IMR-90 (cell line): ENCODE data around the gene IPO13. TPM values are rescaled to one million over a fixed set of nuclear protein-coding genes. Genes with fewer than 3 reads are reported as not detected.

Experiments
- ATAC-seq: fragments of 200-7000 bp; cut with Tn5 transposase; 2 replicates; pipeline ENCODE4 v1.9.1; 2020; ENCODE audit warnings: low read depth, mild to moderate bottlenecking, moderate library complexity
- BruUV-seq: library from RNA; stranded (reverse); fragments of 400-500 nt; replicated peaks from 2 replicates; lab custom pipeline; 2021; lab: Mats Ljungman, UMichigan
- CTCF ChIA-PET: fragments of 300-600 bp; formaldehyde crosslinking; extraction: SDS; loops from one replicate; lab custom pipeline; 2021; ENCODE audit warnings: antibody characterized with exemption; lab: Yijun Ruan, JAX
- POLR2A ChIA-PET: fragments of 300-600 bp; sonication (Branson Sonifier 250); formaldehyde crosslinking; loops from one replicate; lab custom pipeline; 2022; ENCODE audit warnings: antibody characterized with exemption; ENCODE audit not compliant: unreplicated experiment; lab: Charles Lee
- DNase-seq: peaks from one replicate; pipeline ENCODE4 v3.0.0; 2013
- H2AFZ ChIP-seq: replicated peaks from 2 replicates; pipeline ENCODE3; 2013; ENCODE audit warnings: low read length, mild to moderate bottlenecking; ENCODE audit not compliant: poor library complexity
- H2AK5ac ChIP-seq: 2 replicates; pipeline ENCODE4 v1.6.1; 2013; ENCODE audit warnings: low read depth, low read length, inconsistent platforms
- H2AK9ac ChIP-seq: replicated peaks from 2 replicates; pipeline ENCODE3; 2013; ENCODE audit warnings: mild to moderate bottlenecking, low read depth, low read length, moderate library complexity; ENCODE audit not compliant: poor library complexity
- H2BK120ac ChIP-seq: 2 replicates; pipeline ENCODE4 v1.6.1; 2013; ENCODE audit warnings: low read depth, low read length, inconsistent platforms
- H2BK15ac ChIP-seq: 3 replicates; pipeline ENCODE4 v1.6.1; 2013; ENCODE audit warnings: low read depth, low read length, inconsistent platforms
- H2BK20ac ChIP-seq: 2 replicates; pipeline ENCODE4 v1.6.1; 2013; ENCODE audit warnings: low read depth, mild to moderate bottlenecking, inconsistent platforms, low read length, moderate library complexity
- H2BK5ac ChIP-seq: 2 replicates; pipeline ENCODE4 v1.6.1; 2013; ENCODE audit warnings: mild to moderate bottlenecking, low read depth, low read length, inconsistent platforms; ENCODE audit not compliant: poor library complexity, severe bottlenecking
- H3K14ac ChIP-seq: replicated peaks from 2 replicates; pipeline ENCODE4 v1.6.1; 2013; ENCODE audit warnings: low read depth, low read length, inconsistent platforms
- H3K18ac ChIP-seq: 2 replicates; pipeline ENCODE4 v1.6.1; 2013; ENCODE audit warnings: low read depth, low read length, control low read depth
- H3K23ac ChIP-seq: 2 replicates; pipeline ENCODE4 v1.6.1; 2013; ENCODE audit warnings: low read depth, low read length, inconsistent platforms
- H3K27ac ChIP-seq: 2 replicates; pipeline ENCODE4 v1.5.1; 2013; ENCODE audit warnings: mild to moderate bottlenecking, control low read depth, low read length; ENCODE audit not compliant: insufficient read depth
- H3K27me3 ChIP-seq: 2 replicates; pipeline ENCODE4 v1.6.1; 2013; ENCODE audit warnings: low read length; ENCODE audit not compliant: control insufficient read depth, insufficient read depth
- H3K36me3 ChIP-seq: 2 replicates; pipeline ENCODE4 v1.6.1; 2013; ENCODE audit warnings: low read length, mixed read lengths; ENCODE audit not compliant: control insufficient read depth, insufficient read depth
- H3K4ac ChIP-seq: 2 replicates; pipeline ENCODE4 v1.6.1; 2013; ENCODE audit warnings: low read depth, low read length, inconsistent platforms
- H3K4me1 ChIP-seq: 2 replicates; pipeline ENCODE4 v1.6.1; 2013; ENCODE audit warnings: low read length, mixed read lengths; ENCODE audit not compliant: control insufficient read depth, insufficient read depth
- H3K4me2 ChIP-seq: 2 replicates; pipeline ENCODE4 v1.6.1; 2013; ENCODE audit warnings: low read depth, mild to moderate bottlenecking, control low read depth, low read length, moderate library complexity
- H3K4me3 ChIP-seq: 2 replicates; pipeline ENCODE4 v1.5.1; 2013; ENCODE audit warnings: low read depth, mild to moderate bottlenecking, control low read depth, low read length, moderate library complexity; ENCODE audit not compliant: insufficient read depth
- H3K56ac ChIP-seq: 2 replicates; pipeline ENCODE4 v1.6.1; 2013; ENCODE audit warnings: low read length, inconsistent platforms; ENCODE audit not compliant: insufficient read depth; ENCODE audit errors: extremely low read depth
- H3K79me1 ChIP-seq, 2 experiments: 2 replicates each; pipeline ENCODE4 v1.6.1; 2013; ENCODE audit warnings: low read length in 2 of 2, inconsistent platforms in 1 of 2, low read depth in 1 of 2
- H3K9ac ChIP-seq: 2 replicates; pipeline ENCODE4 v1.6.1; 2013; ENCODE audit warnings: low read depth, low read length, control low read depth
- H3K9me1 ChIP-seq: 2 replicates; pipeline ENCODE4 v1.6.1; 2013; ENCODE audit warnings: low read length, inconsistent platforms; ENCODE audit not compliant: insufficient read depth
- H3K9me3 ChIP-seq: 2 replicates; pipeline ENCODE4 v1.6.1; 2013; ENCODE audit warnings: low read length; ENCODE audit not compliant: control insufficient read depth, insufficient read depth
- H4K20me1 ChIP-seq: 2 replicates; pipeline ENCODE4 v1.6.1; 2013; ENCODE audit warnings: low read length, inconsistent platforms; ENCODE audit not compliant: insufficient read depth
- H4K5ac ChIP-seq: 2 replicates; pipeline ENCODE4 v1.6.1; 2013; ENCODE audit warnings: mild to moderate bottlenecking, low read depth, low read length, control low read depth
- H4K8ac ChIP-seq, 2 experiments: 2 replicates each; pipeline ENCODE4 v1.6.1; 2013; ENCODE audit warnings: low read depth in 2 of 2, low read length in 2 of 2, control low read depth in 1 of 2, inconsistent platforms in 1 of 2
- H4K91ac ChIP-seq: 2 replicates; pipeline ENCODE4 v1.6.1; 2013; ENCODE audit warnings: low read depth, low read length, inconsistent platforms; ENCODE audit not compliant: insufficient read depth
- BHLHE40 ChIP-seq: fragments of 150-350 bp; IDR thresholded peaks from 2 replicates; pipeline ENCODE4 v1.6.1; 2016; ENCODE audit warnings: mild to moderate bottlenecking, low read depth, low read length
- CHD1 ChIP-seq: IDR thresholded peaks from 2 replicates; pipeline ENCODE4 v1.6.1; 2012; ENCODE audit warnings: low read depth, low read length, improper control_type of control experiment
- ELK1 ChIP-seq: fragments of 150-350 bp; IDR thresholded peaks from 2 replicates; pipeline ENCODE4 v1.6.1; 2016; ENCODE audit warnings: low read depth, mild to moderate bottlenecking, low read length, moderate library complexity, borderline replicate concordance
- FOS ChIP-seq: fragments of 150-350 bp; IDR thresholded peaks from 2 replicates; pipeline ENCODE4 v1.6.1; 2016; ENCODE audit warnings: low read depth, low read length
- MAZ ChIP-seq: IDR thresholded peaks from 2 replicates; pipeline ENCODE4 v1.6.1; 2012; ENCODE audit warnings: low read depth, mild to moderate bottlenecking, low read length, improper control_type of control experiment, moderate library complexity, borderline replicate concordance
- NFE2L2 ChIP-seq: fragments of 150-350 bp; IDR thresholded peaks from 2 replicates; pipeline ENCODE4 v1.6.1; 2016; ENCODE audit warnings: low read depth, mild to moderate bottlenecking, low read length
- POLR2A ChIP-seq: IDR thresholded peaks from 2 replicates; pipeline ENCODE4 v1.6.1; 2012; ENCODE audit warnings: mild to moderate bottlenecking, low read depth, low read length
- RAD21 ChIP-seq: IDR thresholded peaks from 2 replicates; pipeline ENCODE4 v1.6.1; 2012; ENCODE audit warnings: low read length, improper control_type of control experiment
- RFX5 ChIP-seq: IDR thresholded peaks from 2 replicates; pipeline ENCODE4 v1.8.0; 2012; ENCODE audit warnings: low read depth, mild to moderate bottlenecking, low read length, moderate library complexity
- SMC3 ChIP-seq: fragments of 150-350 bp; IDR thresholded peaks from 2 replicates; pipeline ENCODE4 v1.6.1; 2016; ENCODE audit warnings: low read depth, mild to moderate bottlenecking, antibody characterized with exemption, low read length, moderate library complexity
- USF2 ChIP-seq: fragments of 150-350 bp; IDR thresholded peaks from 2 replicates; pipeline ENCODE4 v1.6.1; 2017; ENCODE audit warnings: mild to moderate bottlenecking, antibody characterized with exemption, low read length, low read depth
- WGBS, 2 experiments: methylation state at CpG; one replicate each; pipeline versions ENCODE4 v1.1.5 to v1.1.7; 2013; ENCODE audit warnings: missing lambda C conversion rate in 2 of 2; ENCODE audit not compliant: insufficient read length in 1 of 2; ENCODE audit errors: extremely low coverage in 2 of 2; 5-methylcytosine and 5-hydroxymethylcytosine counted together
- dilution Hi-C: fragments of 300-500 bp; cut with HindIII; formaldehyde crosslinking; loops from one replicate; pipeline ENCODE4 v1.14.3; 2018; ENCODE audit warnings: low sequenced_read_pairs; ENCODE audit not compliant: unreplicated experiment
- in situ Hi-C: fragments of 300-500 bp; cut with MboI; formaldehyde crosslinking; loops from 3 replicates; pipeline ENCODE4 v1.14.3; 2019; ENCODE audit warnings: low sequenced_read_pairs, inconsistent platforms, mixed read lengths
- intact Hi-C: fragments of 100-400 bp; cut with micrococcal nuclease; formaldehyde crosslinking; loops from 2 replicates; pipeline ENCODE4 v1.10.0; 2022
- polyA plus RNA-seq, 3 experiments: library from polyadenylated mRNA; depleted of rRNA; stranded (reverse); fragments of >200 nt; gene quantifications; 2 replicates each; pipeline ENCODE4 v1.2.3, GENCODE V29; 2012; ENCODE audit warnings: low replicate concordance in 1 of 3
- total RNA-seq: library from RNA; depleted of rRNA; stranded (reverse); fragments of >200 nt; gene quantifications from 2 replicates; pipeline ENCODE4 v1.2.3, GENCODE V29; 2012

The IPO13 gene
- total and polyA plus RNA-seq, 2 of the 4 experiments (the other 2 are of a cell fraction): 15.2 to 18.7 TPM

- Histone ChIP-seq H4K91ac (no peak overlapping the region), H3K79me1 (peaks cover 0 to 11% of the 10 kb centered on the region in 2 experiments; a peak in 2 of 4 replicates), H3K9me3 (no peaks in the 10 kb centered on the region), H2BK120ac (no peak overlapping the region), H2BK5ac (no peak overlapping the region), H3K23ac (no peak overlapping the region), H2AK9ac (no peak overlapping the region), H3K27ac (no peak overlapping the region), H4K5ac (no peak overlapping the region), H3K36me3 (peaks cover 41% of the 10 kb centered on the region), H3K14ac (no peak overlapping the region), H3K27me3 (no peaks in the 10 kb centered on the region), H3K4ac (no peak overlapping the region), H2BK15ac (no peak overlapping the region), H2AFZ (no peak overlapping the region), H4K8ac (no peak overlapping the region), H4K20me1 (peaks cover 18% of the 10 kb centered on the region; the same call in 1 of the 2 replicates), H3K4me1 (no peaks in the 10 kb centered on the region), H3K4me3 (no peak overlapping the region), H3K4me2 (no peak overlapping the region), H2AK5ac (no peak overlapping the region), H3K9me1 (peaks cover 19% of the 10 kb centered on the region), H3K56ac (no peak overlapping the region), H2BK20ac (no peak overlapping the region), H3K18ac (no peak overlapping the region), H3K9ac (no peak overlapping the region)
- no TSS peak for BruUV-seq
- intact Hi-C loops (no loop called here), in situ Hi-C loops (loop anchor here (25.0 kb wide), 1 partner anchor 421 kb away; the partner anchor contains the start of gene PTPRF), dilution Hi-C loops (no loop called here)
- ATAC-seq: no peak
- ChIA-PET POLR2A (no interaction called here), CTCF (no interaction called here)
- no CpG with 5 or more reads among the region's 9 CpGs for WGBS, 2 experiments
- DNase-seq: no peak
- TF ChIP-seq POLR2A: no peak
- no peak for TF ChIP-seq SMC3
- TF ChIP-seq BHLHE40: no peak
- TF ChIP-seq CHD1: no peak
- TF ChIP-seq RAD21: no peak
- no peak for TF ChIP-seq MAZ
- no peak for TF ChIP-seq FOS
- no peak for TF ChIP-seq USF2
- no peak for TF ChIP-seq NFE2L2
- TF ChIP-seq ELK1: no peak
- no peak for TF ChIP-seq RFX5
Observed at GRCh38 chr1:43958351-43959255, 11.9 kb downstream of the IPO13 start.
